Measurements from ENCODE around the gene COMMD8.
"Not testable (repeated sequence)": the region's sequence is repeated elsewhere in the genome, so short reads cannot be mapped to it uniquely, and the experiment has no call there.

Gene COMMD8

DNA sequence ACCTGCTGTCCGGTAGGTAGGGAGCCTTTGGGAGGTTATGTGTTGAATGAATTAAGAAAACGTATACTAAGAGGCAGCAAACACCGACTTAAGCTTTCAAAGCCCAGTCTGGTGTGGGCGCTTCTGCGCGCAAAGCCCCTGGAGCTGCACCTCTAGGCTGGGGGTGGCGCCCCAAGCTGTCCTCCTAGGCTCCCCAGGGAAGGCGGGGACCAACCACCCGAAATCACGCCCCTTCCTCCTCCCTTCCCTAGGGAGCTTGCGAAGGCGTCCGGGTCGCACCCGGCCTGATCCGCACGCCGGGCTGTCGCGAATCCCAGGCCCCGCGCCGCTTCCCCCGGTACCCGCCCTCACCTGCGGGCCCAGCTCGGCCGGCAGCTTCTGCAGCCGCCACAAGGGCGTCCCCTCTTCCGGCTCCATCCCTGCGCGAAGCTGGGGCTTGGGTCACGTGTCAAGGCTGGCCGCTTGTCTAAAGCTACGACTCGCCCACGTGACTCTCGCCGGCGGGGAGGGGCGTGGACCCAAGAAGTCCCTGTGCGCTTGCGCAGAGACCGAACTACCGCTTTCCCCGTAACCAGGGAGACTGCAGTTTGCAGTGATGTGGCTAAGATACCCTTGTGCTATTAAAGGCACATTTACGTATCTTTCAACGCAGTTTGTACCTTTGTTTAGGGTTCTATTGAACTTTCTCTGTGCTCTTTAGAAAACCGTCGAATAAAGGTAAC lies at the start of gene COMMD8:
TSS of gene COMMD8 (minus strand) at position 468 of the 722 bp plus-strand sequence. CDS start at position 417, 51 bp downstream.
- peak; percentile 97 for DNase-seq (ENCODE audit: low spot score)

DNA sequence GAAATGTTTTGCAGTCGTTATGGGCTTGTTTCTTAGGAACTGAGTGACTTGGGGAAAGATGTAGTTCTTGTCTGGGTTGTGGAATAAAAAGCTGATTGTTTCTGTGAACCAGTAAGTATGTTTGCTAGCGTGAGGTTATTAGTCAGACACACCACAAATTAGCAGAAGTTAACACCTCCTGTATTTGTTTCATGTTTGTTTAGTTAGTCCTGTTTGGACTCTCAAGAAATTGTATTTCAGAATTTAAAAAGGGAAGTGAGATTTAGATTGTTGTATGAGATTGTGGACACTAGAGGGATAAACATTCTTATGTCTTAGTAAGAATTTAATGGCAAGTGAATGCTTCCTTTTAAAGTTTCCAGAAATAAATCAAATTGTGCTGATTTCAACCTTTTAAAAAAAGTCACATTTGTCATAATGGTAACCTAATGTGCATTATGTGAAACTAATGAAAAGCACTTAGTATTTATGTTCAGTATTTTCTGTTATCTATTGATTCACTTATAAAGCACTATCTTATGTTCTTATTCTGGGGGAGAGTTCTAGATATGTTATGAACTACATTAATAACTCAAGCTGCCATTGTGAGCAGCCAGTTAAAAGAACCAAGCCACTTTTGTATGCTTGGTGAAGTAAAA lies 47.1 kb upstream of the COMMD8 start:
- DNase-seq (ENCODE audit: low spot score), result no peak

DNA sequence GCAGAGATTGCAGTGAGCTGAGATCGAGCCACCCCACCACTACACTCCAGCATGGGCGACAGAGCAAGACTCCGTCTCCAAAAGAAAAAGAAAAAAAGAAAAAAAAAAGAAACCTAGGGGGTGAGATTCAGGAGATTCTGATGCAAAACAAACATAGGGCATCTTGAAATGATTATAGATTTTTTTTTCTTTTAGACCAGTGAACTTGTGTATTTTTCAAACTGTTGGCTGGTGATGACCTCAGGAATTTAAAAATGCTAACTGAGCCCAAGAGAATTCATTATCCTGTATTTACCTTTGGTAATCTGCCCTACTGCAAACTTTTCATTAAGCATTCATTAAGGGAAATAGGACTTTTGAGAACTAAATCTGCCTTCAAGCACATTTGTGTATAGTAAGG lies 42.2 kb upstream of the COMMD8 start:
- no peak for DNase-seq (ENCODE audit: low spot score)

DNA sequence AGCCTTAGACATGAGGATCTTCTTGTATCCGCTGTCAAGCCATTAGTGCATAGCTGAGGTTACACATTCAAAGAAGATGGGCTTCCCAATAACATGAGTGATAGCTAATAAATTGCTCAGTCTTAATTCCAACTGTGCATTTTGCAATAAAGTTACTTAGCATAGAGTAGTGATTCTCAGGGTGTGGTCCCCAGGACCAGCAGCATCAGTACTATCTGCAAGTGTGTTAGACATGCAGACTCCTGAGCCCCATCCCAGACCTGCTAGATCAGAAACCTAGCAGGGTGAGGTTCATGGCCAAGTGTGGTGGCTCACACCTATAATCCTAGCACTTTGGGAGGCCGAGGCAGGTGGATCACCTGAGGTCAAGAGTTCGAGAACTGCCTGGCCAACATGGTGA lies 41.6 kb upstream of the COMMD8 start:
- no peak for DNase-seq (ENCODE audit: low spot score)

DNA sequence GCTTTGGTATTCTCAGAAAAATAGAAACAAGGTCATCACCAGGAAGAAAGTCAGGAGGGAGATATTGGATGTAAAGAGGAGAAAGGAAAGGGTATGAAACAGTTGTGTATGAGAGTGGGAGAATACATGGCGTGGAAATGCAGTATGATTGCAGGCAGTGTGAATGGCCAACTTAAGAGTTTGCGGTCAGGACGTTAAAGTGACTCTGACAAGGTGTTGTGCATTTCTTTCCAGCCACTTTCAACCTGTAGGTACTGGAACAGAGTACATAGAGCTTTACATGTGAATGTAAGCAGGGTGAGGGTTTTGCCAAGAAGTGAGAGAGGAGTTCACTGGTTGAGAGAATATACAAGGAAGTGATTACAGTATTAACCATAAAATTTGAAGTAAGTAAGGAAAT lies 37.3 kb upstream of the COMMD8 start:
- DNase-seq (ENCODE audit: low spot score), result no peak

DNA sequence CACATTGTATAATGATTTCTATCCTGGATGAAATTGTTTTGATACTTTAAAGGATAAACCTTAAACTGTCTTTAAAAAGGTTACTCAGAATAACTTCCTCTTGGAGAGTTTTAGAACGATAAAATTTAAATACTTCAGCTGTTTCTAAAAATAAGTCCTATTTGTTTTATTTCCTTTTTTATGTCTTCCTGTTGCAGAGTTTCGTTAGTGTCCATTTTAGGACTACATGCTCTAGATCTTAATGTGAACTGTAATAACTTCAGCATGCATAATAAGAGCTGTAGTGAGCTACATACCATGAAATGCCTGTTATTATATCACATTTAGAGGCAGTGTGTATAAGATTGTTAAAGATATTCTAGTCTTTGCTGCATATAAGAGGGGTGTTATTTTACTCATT lies 36.2 kb upstream of the COMMD8 start:
- DNase-seq (ENCODE audit: low spot score), result no peak

DNA sequence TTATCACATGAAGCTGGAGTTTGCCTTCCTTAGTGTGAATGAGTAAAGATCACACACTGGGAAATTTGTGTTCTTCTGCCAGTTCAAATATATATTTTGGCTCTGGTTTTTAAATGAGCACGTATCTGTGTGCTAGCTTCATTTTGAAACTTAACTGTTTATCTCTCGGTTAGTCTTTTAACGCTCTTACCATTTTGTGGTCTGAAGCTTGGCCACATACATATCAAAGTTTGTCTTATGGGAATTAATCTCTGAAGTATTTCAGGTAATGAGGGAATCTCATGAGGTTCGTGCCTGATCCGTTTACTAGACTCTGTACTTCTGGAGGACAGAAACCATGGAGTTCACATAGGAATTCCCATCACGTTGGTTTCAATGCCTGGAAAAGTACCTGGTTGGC lies 35.4 kb upstream of the COMMD8 start:
- DNase-seq (ENCODE audit: low spot score), result no peak

DNA sequence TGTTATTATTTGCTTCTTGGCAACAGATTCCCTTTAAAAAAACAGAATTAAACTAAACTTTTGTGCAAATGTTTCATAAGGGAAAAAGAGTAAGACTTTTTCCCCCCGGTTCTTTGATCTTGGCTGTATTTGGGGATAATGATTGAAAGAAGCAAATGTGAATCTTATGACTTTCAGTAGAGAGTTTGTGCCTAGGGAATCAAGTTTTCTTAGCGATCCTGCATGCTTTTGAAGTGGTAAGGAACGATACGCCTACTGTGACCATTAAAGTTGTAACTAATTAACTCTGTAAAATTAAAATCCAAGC lies 30.6 kb upstream of the COMMD8 start:
- DNase-seq (ENCODE audit: low spot score), result no peak

DNA sequence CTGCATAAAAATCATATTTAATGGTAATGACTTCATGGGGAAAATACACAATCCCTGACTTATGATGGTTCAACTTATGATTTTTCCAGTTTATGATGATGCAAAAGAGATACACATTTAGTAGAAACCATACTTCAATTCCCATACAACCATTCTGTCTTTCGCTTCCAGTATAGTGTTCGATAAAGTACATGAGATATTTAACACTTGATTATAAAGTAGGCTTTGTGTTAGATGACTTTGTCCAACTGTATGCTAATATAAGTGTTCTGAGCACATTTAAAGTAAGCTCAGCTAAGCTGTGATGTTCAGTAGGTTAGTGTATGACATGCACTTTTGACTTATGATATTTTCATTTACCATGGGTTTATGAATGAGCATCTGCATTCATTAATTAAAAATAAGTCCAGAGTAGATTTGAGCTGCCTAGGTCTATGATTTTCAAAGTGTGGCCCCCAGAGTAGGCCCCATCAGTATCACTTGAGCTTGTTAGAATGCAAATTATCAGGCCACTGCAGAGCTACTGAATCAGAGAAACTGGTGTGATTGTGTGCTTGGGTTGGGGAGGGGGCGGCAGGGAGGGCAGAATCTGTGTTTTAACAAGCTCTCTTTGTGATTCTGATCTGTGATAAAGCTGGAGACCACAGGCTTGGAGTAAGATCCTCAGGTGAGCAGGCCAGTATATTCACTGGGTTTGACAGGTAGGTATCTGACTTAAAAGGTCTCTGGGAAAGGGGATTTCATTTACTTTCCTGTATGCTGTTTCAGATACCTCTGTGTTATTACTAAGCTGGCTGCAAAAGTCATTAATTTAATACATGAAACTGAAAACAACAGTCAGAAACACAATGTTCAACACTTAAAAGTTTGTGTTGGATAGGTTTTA lies 30.0 kb upstream of the COMMD8 start:
- no peak for DNase-seq (ENCODE audit: low spot score)

DNA sequence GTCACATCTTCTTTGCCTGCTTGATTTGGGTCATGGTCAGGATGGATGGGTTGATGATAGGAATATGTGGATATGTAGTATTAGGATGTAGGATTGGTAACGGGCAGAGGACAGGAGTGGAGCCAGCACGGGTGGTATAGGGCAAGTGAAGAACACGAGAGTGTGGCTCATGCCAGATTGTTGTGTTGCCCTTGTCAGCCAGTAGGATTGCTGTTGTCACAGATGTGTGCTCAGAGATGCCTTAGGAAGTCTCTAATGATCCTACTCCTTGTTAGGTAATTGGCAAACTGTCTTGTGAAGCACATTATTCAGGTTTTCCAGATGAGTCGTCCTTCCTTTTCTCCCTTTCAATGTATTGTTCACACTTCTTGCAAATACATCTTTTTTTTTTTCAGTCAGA lies 27.0 kb upstream of the COMMD8 start:
- DNase-seq (ENCODE audit: low spot score), result no peak

DNA sequence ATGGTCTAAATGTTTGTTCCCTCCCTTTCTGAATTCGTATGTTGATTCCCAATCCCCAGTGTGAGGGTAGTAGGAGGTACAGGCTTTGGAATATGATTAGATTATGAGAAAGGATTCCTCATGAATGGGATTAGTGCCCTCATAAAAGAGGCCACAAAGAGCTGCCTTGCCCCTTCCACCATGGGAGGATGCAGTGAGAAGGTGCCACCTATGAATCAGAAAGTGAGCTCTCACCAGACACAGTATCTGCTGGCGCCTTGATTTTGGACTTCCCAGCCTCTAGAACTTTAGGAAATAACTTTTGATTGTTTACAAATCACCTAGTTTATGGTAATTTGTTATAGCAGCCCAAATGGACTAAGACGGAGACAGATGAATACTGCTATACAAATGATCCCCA lies 25.2 kb upstream of the COMMD8 start:
- DNase-seq (ENCODE audit: low spot score), result no peak

DNA sequence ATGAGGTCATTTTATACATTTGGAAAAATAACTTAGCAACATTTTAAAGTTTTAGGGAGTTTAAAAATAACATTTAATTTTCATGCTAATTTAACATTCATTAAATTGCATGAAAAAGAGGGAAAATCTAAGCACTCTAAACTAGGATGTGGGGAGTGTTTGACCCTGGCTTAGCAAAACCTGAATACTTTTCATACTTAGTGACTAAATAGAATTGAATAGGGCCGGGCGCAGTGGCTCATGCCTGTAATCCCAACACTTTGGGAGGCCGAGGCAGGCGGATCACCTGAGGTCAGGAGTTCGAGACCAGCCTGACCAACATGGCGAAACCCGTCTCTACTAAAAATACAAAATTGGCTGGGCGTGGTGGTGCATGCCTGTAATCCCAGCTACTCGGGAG lies 23.2 kb upstream of the COMMD8 start:
- DNase-seq (ENCODE audit: low spot score), result not testable (repeated sequence)

DNA sequence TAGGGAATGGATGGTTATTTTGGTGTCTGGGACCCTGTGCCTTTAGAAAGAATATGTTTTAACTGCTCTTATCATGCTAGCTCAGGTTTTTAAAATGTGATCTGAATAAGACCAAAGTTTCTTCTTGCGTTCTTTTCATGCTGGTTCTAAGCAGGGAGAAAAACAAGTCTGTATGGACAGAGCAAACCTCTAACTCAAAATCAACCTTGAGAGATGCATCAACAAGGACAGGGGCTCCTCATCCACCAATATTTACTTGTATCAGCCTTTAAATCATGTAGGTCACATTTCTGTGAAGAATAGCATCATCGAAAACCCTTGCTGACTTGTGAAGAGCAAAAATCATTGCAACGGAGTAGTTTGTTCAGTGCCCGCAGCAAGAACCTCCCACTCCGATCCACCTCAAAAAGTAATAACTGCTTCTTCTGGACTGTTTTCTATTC lies 22.8 kb upstream of the COMMD8 start:
- DNase-seq (ENCODE audit: low spot score), result no peak

DNA sequence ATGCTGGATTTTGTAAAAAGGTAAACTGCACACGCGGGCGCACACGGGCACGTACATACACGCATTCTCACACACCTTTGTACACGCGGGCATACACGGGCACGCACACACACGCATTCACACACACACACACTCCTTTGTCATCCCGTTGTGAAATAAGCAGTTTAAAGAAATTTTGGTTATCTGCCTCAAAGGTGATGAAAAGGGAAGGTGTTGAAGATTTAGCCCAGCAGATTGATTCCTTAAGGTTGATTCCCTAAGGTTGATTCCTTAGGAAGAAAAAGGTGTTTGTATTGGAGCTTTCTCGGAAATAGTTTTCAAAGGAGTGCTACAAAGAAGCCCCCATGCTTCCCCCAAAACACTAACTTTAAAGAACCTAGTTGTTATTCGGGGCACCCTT lies 22.3 kb upstream of the COMMD8 start:
- DNase-seq (ENCODE audit: low spot score), result no peak

DNA sequence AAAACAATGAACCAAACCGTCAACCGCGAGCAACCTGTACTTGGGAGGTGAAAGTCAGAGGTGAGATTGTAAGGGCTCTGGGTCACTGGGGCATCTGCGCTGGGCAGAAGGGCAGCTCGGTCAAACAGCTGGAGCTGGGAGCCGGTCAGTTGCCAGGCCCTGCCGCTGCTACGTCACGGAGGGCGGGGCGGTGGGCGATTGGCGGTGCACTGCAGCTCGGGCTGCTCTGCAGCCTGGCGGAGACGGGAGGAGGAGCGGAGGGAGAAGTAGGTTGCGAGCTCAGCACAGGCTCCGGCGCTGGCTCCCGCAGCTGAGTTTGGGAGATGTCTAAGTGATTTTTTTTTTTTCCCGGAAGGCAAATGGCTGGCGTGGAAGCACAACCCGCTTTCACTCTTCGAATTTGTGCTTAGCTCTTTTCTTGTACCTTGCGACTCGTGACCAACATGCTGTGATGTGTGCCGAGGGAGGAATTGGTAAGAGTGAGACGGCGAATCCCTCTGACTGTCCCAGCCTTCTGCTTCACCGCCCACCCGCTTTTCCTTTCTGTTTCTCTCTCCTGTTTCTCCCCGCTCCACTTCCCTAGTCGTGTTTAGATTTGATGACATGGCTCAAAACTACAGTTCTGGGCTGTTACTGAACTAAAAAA lies 21.7 kb upstream of the COMMD8 start, which contains the start of gene ATP10D:
TSS of gene ATP10D (plus strand) at position 229 of the 646 bp plus-strand sequence. CDS start 27,266 bp downstream, outside the sequence.
- DNase-seq (ENCODE audit: low spot score), result peak; percentile 75

DNA sequence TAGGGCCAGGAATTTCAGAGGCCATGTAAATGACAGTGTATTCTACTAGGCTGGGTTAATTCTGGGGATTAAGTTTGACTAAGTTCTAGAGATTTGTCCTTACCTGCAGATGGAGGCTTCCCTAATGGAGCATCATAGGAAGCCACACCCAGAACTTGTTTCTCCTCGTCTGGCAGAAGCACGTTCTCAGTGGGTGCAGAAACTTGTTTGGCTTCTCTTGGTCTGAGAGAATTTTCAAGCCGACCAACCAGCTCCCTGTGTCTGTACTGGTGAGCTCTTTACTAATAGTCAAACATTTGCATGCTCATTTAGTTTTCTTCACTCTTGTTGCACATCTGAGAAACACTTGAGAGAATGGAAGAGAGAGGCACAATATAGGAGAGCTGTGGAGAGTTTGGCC lies 20.7 kb upstream of the COMMD8 start:
- no peak for DNase-seq (ENCODE audit: low spot score)

DNA sequence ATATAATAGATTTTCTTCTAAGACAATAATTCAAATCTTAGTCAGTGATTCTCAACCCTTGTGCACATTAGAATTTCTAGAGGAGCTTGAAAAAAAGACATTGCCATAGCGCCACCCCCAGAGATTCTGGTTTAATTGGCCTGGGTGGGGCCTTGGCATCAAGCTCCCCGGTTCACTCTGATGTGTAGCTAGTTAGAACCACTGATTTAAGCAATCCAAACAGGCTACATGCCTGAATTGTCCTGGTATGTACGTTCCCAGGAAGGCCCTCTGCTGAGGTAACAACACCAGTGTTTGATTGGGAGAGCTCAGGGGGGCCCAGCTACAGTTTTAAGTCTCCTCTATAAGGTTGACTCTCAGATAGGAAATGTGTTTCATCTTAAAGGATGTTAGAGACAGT lies 20.2 kb upstream of the COMMD8 start:
- no peak for DNase-seq (ENCODE audit: low spot score)

DNA sequence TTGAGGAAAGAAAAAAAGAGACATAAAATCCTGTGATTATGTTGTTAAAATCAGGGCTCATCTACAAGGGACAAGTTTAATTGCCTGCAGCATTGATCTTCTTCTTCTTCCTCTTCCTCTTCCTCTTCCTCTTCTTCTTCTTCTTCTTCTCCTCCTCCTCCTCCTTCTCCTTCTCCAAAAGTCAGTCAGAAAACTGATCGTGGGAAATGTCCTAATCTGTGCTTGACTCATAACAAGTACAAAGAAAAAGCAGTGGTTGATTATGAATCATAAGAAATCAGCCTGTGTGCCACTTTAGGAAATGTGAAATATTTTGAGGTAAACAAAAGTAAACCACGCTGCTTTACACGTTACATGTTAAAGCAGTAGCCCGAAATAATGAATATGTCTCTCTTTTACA lies 18.8 kb upstream of the COMMD8 start:
- DNase-seq (ENCODE audit: low spot score), result no peak

DNA sequence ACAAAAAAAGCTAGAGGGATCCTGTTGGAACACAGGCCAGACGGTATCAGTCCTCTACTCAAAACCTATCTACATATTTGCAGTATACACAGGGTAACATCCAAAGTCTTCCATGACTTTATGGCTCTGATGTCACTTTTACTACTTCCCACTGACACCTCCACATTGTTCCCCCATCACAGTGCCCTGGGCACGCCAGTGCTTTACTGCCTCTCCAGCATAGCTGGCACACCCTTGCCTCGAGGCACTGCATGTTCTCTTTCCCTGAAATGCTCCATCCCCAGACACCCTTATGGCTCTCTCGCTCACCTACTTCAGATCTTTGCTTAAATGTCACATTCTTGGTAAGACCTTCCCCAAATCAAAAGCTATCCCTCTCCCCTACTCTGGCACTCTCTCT lies 15.3 kb upstream of the COMMD8 start:
- DNase-seq (ENCODE audit: low spot score), result no peak

DNA sequence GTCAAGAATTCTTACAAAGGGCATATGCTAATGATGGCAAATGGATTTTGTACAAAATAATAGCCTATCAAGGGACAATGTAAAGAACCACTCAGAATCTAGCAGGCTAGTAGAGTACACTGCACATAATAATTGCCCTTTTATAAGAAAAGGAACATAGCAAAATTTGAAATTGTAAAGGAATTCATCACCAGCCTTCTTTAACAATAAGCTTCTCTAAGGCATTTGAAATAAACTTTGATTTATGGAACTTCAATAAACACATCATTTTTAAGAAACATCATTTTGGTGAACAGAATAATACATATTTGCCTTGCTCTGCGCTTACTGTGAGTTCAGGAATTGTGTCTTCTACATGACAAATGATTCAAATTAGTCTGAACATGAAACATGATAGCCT lies 11.9 kb upstream of the COMMD8 start:
- DNase-seq (ENCODE audit: low spot score), result no peak

DNA sequence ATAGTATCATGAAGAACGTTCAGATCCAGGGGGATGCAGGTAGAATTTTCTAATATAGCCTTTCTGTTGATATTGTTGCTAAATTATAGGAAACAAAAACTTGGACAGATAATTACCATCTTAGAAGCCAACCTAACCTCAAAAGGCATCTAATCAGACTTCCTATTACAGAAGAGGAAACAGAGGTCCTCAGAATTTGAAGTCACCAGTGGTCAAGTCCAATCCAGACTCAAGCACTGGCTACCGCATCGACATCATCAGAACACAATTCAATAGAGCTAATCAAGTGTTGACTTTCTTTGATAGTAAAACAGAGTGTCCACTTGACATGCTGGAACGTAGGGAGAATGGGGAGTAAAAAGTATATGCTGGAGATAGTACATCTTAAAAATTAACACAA lies 11.3 kb upstream of the COMMD8 start:
- no peak for DNase-seq (ENCODE audit: low spot score)

DNA sequence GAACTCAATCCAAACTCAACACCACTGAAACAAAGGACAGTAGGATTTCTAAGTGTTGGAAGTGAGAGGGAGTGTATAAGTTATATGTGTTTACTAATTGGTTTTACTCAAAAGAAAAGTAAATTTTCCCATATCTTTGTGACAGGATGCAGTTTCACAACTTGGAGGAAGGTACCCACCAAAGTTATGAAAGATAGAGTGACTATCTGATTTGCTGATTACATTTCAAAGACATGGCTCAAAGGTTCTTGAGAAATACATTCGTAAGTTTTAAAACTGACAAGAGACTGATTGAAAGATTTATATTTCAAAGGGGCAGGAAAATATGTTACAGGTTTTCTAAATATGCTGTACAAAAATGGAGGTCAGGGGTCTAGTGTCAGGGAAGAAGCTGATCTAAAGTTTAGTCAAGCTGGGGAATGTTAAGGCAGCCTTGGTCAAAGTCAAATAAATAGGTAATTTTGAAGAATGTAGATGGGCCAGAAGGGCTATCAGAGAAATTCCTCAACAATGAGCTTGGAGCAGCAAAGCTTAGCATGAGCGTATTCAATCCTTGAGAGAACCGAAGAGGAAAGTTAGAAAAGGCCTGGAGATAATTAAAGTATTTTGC lies 9.7 kb upstream of the COMMD8 start:
- DNase-seq (ENCODE audit: low spot score), result no peak
